H1 (cell line): Measurements from ENCODE around the gene CACFD1. TPM values are rescaled to one million over a fixed set of nuclear protein-coding genes. Genes with fewer than 3 reads are reported as not detected.
A peak's percentile ranks its signal among the peaks of the same experiment; 100 is the strongest.

Source experiments
- ASH2L ChIP-seq: fragments of 200-600, 300-600 bp; sonication (generic); IDR thresholded peaks from one replicate; pipeline ENCODE4 v1.7.1; 2017; ENCODE audit warnings: low read length
- CBX8 ChIP-seq: fragments of 300-800, 300-1000 bp; sonication (generic); IDR thresholded peaks from 2 replicates; pipeline ENCODE4 v1.7.1; 2016; ENCODE audit warnings: low read depth, low read length, borderline replicate concordance
- CHD7 ChIP-seq: fragments of 300-600 bp; sonication (generic); IDR thresholded peaks from 2 replicates; pipeline ENCODE4 v1.7.1; 2012; ENCODE audit warnings: low read length, moderate library complexity, mild to moderate bottlenecking, inconsistent platforms; ENCODE audit not compliant: insufficient replicate concordance
- EZH2 ChIP-seq: fragments of 200-600 bp; sonication (generic); IDR thresholded peaks from 2 replicates; pipeline ENCODE4 v1.7.1; 2012; ENCODE audit warnings: low read depth, mild to moderate bottlenecking, moderate library complexity, low read length, inconsistent platforms; ENCODE audit not compliant: severe bottlenecking
- KDM4A ChIP-seq: IDR thresholded peaks from one replicate; pipeline ENCODE4 v1.7.1; 2012; ENCODE audit warnings: low read depth, mild to moderate bottlenecking, moderate library complexity, low read length, inconsistent platforms; ENCODE audit not compliant: severe bottlenecking
- POLR2A ChIP-seq, 2 experiments: IDR thresholded peaks; 1 replicate in 1 of 2; 2 replicates in 1 of 2; pipeline ENCODE4 v1.6.1; 2011; ENCODE audit warnings: low read depth in 2 of 2, low read length in 2 of 2, mild to moderate bottlenecking in 2 of 2; ENCODE audit errors: control extremely low read depth in 1 of 2
- SP2 ChIP-seq: IDR thresholded peaks from 2 replicates; pipeline ENCODE4 v1.6.1; 2012; ENCODE audit warnings: mild to moderate bottlenecking, low read length, inconsistent platforms
- USF2 ChIP-seq: IDR thresholded peaks from 2 replicates; pipeline ENCODE4 v1.6.1; 2011; ENCODE audit warnings: low read length, improper control_type of control experiment
- polyA plus RNA-seq, 7 experiments: library from polyadenylated mRNA; depleted of rRNA in 3 of 7; stranded (reverse) in 5 of 7; unstranded in 2 of 7; fragments of >200 nt in 5 of 7; fragments of 200-250 nt in 2 of 7; gene quantifications; 1 replicate in 5 of 7; 2 replicates in 1 of 7; 4 replicates in 1 of 7; pipeline versions ENCODE4 v1.2.1 to v1.2.3, GENCODE V29; 2011 to 2013; ENCODE audit warnings: missing spikeins in 2 of 7, mixed read lengths in 2 of 7
- total RNA-seq: library from RNA; stranded (reverse); fragmentation: NEBNext Ultra II Directional; extraction: Animal tissue kit (Norgen Biotek cat#: 25700); gene quantifications from 2 replicates; pipeline ENCODE4 v1.2.1, GENCODE V29; 2021

The CACFD1 gene
- total and polyA plus RNA-seq, 2 of the 8 experiments (the other 6 are each of a cell fraction or from before 2014, with no cell fraction given) = 13.4 to 15.5 TPM

DNA sequence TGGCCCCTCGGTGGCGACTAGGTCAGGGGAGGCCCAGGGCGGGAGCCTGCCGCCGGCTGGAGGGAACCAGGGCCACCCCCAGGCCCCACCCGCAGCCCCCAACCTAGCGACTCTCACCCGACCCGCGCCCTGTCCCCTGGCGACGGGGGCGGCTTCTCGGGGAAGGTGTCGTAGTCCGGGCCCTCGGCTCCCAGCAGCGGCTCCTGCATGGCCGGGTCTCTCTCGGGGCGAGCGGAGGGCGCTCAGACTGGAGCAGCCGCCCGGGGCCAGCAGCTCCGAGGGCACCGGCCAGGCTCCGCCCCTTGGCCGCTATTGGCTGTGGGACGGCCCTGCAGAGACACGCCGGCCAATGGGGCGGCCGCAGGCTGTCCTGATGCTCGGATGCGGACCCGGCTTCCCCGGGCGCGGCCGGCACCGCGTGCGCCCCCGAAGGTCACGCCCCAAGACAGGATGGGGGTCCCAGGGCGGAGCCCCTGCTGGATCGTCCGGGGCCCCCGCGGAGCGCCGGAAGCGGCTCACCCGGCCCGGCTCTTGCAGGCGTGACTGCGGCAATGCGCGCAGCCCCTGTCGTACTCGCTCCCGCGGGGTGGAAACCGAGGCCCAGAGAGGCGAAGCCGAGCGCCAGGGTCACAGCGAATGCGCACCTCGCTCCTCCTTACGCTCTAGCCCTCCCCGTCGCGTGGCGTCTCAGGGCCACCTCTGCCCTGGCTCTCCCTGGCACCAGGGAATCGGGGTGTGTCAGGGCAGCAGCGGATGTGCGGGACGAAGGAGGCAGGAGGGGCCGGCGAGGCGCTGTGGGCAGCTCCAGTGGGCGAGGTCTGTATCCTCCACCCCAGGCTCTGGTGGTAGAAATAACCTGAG, 19.3 kb downstream of the CACFD1 start, which contains the start of gene SLC2A6 (continued):
- TF ChIP-seq CHD7 = no peak
- peak; percentile 55 for TF ChIP-seq ASH2L
- peak in 1 of 2 experiments; percentile 71; a peak in 2 of 3 replicates for TF ChIP-seq POLR2A (IDR thresholded peaks at IDR 0.05; ENCODE audit: control extremely low read depth in 1 of 2, low read depth in 2 of 2, low read length in 2 of 2)
- no peak for TF ChIP-seq EZH2
- peak; percentile 96 for TF ChIP-seq KDM4A
- no peak for TF ChIP-seq USF2
- TF ChIP-seq SP2 = no peak
- TF ChIP-seq CBX8 = no peak
- TF ChIP-seq, all 59 proteins: peak for 10
